HEK293 (cell line): Measurements from ENCODE around the gene SCFD2.

Source experiments
- CTCF ChIP-seq: fragments of 450-650 bp; formaldehyde crosslinking; IDR thresholded peaks from 2 replicates; pipeline ENCODE4 v1.5.1; 2016; ENCODE audit warnings: missing biosample characterization, missing genetic modification characterization
- FEZF1 ChIP-seq: fragments of 450-650 bp; formaldehyde crosslinking; IDR thresholded peaks from 2 replicates; pipeline ENCODE4 v1.5.1; 2016; ENCODE audit warnings: missing biosample characterization, missing genetic modification characterization
- ZNF2 ChIP-seq: fragments of 450-650 bp; formaldehyde crosslinking; IDR thresholded peaks from 2 replicates; pipeline ENCODE4 v1.5.1; 2016; ENCODE audit warnings: missing biosample characterization, missing genetic modification characterization
- ZNF350 ChIP-seq: fragments of 450-650 bp; formaldehyde crosslinking; IDR thresholded peaks from 2 replicates; pipeline ENCODE4 v1.5.0; 2017; ENCODE audit warnings: missing biosample characterization, mild to moderate bottlenecking, missing genetic modification characterization

GRCh38 chr4:52933738-52934137 lies 432.1 kb downstream of the SCFD2 start:
- TF ChIP-seq ZNF350 (tag by site-specific recombination) (no peak), CTCF (tag by site-specific recombination) (no peak), FEZF1 (tag by site-specific recombination) (no peak), ZNF2 (no peak)
